ENCODE results near the gene UBE2G1. TPM values are rescaled to one million over a fixed set of nuclear protein-coding genes. Genes with fewer than 3 reads are reported as not detected.

UBE2G1 gene
- total RNA-seq, 1 donor from 2014 or later, result 66.6 TPM

DNA sequence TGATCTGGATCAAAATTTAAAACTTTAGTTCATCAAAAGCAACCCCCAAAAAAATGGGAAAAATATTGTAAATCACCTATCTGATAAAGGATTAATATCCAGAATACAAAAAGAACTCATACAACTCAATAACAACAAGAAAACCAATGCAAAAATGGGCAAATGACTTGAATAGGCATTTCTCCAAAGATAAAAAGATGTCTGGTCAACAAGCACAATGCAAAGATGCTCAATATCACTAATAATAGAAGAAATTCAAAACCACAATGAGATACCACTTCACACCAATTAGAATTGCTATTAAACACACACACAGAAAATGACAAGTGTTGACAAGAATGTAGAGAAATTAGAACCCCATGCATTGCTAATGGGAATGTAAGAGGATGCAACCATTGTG, 40.4 kb downstream of the UBE2G1 start:
- ChIA-PET CTCF (no interaction called here), POLR2A (no interaction called here)
- intact Hi-C loops (cut with micrococcal nuclease), result no loop called here
- Mint-ChIP-seq H3K4me1 (peaks cover 61% of the 10 kb centered on the region), H3K4me3 (no peak overlapping the region), H3K36me3 (ENCODE audit: low read depth) (peaks cover 31% of the 10 kb centered on the region), H3K27ac (no peak overlapping the region), H3K27me3 (no peaks in the 10 kb centered on the region), H3K9me3 (peaks cover 4% of the 10 kb centered on the region)
- TF ChIP-seq, protein P1, sequence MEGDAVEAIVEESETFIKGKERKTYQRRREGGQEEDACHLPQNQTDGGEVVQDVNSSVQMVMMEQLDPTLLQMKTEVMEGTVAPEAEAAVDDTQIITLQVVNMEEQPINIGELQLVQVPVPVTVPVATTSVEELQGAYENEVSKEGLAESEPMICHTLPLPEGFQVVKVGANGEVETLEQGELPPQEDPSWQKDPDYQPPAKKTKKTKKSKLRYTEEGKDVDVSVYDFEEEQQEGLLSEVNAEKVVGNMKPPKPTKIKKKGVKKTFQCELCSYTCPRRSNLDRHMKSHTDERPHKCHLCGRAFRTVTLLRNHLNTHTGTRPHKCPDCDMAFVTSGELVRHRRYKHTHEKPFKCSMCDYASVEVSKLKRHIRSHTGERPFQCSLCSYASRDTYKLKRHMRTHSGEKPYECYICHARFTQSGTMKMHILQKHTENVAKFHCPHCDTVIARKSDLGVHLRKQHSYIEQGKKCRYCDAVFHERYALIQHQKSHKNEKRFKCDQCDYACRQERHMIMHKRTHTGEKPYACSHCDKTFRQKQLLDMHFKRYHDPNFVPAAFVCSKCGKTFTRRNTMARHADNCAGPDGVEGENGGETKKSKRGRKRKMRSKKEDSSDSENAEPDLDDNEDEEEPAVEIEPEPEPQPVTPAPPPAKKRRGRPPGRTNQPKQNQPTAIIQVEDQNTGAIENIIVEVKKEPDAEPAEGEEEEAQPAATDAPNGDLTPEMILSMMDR (IDR thresholded peaks at IDR 0.05), result no peak
- DNase-seq, result no peak
- ATAC-seq (ENCODE audit: low read depth), result no peak

DNA sequence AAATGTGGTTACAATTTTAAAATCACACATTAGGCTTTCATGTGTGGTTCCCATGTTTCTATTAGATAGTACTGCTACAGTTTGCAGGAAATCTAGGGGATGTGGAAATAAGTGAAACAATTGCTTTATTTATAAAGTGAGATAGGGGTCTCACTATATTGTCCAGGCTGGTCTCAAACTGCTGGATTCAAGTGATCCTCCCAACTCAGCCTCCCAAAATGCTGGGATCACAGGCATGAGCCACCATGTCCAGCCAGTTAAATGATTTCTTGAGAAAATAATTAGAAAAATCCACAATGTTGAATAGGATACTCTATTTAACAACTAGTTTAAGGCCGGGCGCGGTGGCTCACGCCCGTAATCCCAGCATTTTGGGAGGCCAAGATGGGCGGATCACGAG, 42.0 kb downstream of the UBE2G1 start:
- intact Hi-C loops (cut with micrococcal nuclease), result no loop called here

DNA sequence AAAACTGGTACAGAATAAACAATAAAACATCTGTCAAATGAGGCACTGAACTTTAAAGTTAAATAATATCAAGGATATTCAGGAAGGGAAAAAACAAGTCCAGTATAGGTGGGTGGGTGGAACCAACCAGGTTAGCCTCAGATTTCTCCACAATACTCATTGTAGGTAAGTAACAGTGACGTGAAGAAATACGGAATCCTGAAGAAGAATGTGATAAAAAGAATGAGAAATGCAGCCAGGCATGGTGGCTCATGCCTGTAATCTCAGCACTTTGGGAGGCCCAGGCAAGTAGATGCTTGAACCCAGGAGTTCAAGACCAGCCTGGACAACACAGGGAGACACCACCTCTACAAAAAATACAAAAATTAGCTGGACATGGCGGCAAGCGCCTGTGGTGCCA, 47.3 kb downstream of the UBE2G1 start:
- Mint-ChIP-seq H3K4me3 (no peak overlapping the region), H3K27ac (no peak overlapping the region)
- POLR2A ChIA-PET, result no interaction called here

More for the DNA sequence above, 42.0 kb downstream of the UBE2G1 start:
- ChIA-PET POLR2A (no interaction called here), CTCF (no interaction called here)
- Mint-ChIP-seq H3K27ac (no peak overlapping the region), H3K4me1 (peaks cover 56% of the 10 kb centered on the region), H3K36me3 (ENCODE audit: low read depth) (peaks cover 27% of the 10 kb centered on the region), H3K9me3 (peaks cover 4% of the 10 kb centered on the region), H3K4me3 (no peak overlapping the region), H3K27me3 (no peaks in the 10 kb centered on the region)
- TF ChIP-seq, protein P1 (IDR thresholded peaks at IDR 0.05), result no peak
- ATAC-seq (ENCODE audit: low read depth) (no peak), DNase-seq (no peak)

DNA sequence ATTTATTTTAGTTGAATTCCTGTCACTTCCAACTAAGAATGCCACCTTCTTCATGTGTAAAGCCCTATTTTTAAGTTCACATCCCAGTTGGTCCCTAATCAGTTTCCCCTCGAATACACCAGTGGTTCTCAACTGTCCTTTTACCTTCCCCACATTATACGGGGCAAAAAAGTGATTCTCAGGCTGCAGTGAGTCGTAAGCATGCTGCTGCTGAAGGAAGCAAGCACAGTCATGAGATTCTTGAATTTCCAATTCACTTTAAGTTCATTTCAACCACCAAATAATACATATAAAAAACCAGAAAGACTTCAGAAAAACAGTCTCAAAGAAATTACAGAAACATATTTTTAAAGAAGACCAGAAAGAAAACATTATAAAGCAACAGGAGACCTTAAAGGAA, 47.9 kb downstream of the UBE2G1 start:
- H3K27me3 Mint-ChIP-seq, result no peaks in the 10 kb centered on the region
- intact Hi-C loops (cut with micrococcal nuclease), result no loop called here
- H3K36me3 Mint-ChIP-seq (ENCODE audit: low read depth), result peaks cover 11% of the 10 kb centered on the region
- ChIA-PET CTCF (no interaction called here), POLR2A (no interaction called here)
- peak overlapping the region; percentile 14 for H3K27ac Mint-ChIP-seq
- H3K4me1 Mint-ChIP-seq, result peaks cover 63% of the 10 kb centered on the region
- no peaks in the 10 kb centered on the region for H3K9me3 Mint-ChIP-seq
- DNase-seq, result no peak
- TF ChIP-seq, protein P1 (IDR thresholded peaks at IDR 0.05), result no peak
- no peak for ATAC-seq (ENCODE audit: low read depth)
- no peak overlapping the region for H3K4me3 Mint-ChIP-seq

More for the DNA sequence above, 47.3 kb downstream of the UBE2G1 start:
- Mint-ChIP-seq H3K4me1 (peaks cover 62% of the 10 kb centered on the region), H3K9me3 (no peaks in the 10 kb centered on the region), H3K36me3 (ENCODE audit: low read depth) (peaks cover 13% of the 10 kb centered on the region), H3K27me3 (no peaks in the 10 kb centered on the region)
- TF ChIP-seq, protein P1 (IDR thresholded peaks at IDR 0.05), result no peak
- DNase-seq, result no peak
- ATAC-seq (ENCODE audit: low read depth), result no peak
- CTCF ChIA-PET, result no interaction called here
- intact Hi-C loops (cut with micrococcal nuclease), result no loop called here

DNA sequence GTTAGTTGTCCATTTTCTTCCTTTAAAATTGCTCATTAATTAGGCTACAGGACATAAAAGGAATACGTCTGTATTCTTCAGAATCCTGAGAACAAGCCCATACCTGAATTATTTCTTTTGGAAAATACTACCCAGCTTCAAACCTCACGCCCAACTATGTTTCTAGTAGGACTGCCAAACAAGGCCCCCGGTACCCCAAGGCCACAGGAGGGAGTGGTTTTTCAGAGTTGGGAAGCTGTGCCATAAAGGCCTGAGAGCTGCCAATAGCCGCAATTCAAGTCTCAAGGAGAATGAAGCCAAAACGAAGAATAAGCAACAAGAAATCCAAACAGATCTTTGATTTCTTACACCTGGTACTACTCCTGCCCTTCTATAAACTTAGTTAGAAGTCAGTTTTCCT, 48.3 kb downstream of the UBE2G1 start:
- CTCF ChIA-PET, result no interaction called here
- Mint-ChIP-seq H3K4me1 (peaks cover 63% of the 10 kb centered on the region), H3K4me3 (no peak overlapping the region), H3K36me3 (ENCODE audit: low read depth) (peaks cover 11% of the 10 kb centered on the region), H3K9me3 (no peaks in the 10 kb centered on the region), H3K27ac (peak overlapping the region; percentile 12), H3K27me3 (no peaks in the 10 kb centered on the region)
- POLR2A ChIA-PET, result no interaction called here
- intact Hi-C loops (cut with micrococcal nuclease), result no loop called here
- ATAC-seq (ENCODE audit: low read depth) (no peak), DNase-seq (no peak)
- TF ChIP-seq, protein P1 (IDR thresholded peaks at IDR 0.05), result no peak

All from activated B cell treated with CpG ODN at 0.5 μM for 24 hours (primary cell).